ENCODE data around the gene LAMTOR4. TPM values are rescaled to one million over a fixed set of nuclear protein-coding genes. Genes with fewer than 3 reads are reported as not detected.

Gene LAMTOR4
- total RNA-seq, 1 experiment from 2014 or later: 224 TPM

DNA sequence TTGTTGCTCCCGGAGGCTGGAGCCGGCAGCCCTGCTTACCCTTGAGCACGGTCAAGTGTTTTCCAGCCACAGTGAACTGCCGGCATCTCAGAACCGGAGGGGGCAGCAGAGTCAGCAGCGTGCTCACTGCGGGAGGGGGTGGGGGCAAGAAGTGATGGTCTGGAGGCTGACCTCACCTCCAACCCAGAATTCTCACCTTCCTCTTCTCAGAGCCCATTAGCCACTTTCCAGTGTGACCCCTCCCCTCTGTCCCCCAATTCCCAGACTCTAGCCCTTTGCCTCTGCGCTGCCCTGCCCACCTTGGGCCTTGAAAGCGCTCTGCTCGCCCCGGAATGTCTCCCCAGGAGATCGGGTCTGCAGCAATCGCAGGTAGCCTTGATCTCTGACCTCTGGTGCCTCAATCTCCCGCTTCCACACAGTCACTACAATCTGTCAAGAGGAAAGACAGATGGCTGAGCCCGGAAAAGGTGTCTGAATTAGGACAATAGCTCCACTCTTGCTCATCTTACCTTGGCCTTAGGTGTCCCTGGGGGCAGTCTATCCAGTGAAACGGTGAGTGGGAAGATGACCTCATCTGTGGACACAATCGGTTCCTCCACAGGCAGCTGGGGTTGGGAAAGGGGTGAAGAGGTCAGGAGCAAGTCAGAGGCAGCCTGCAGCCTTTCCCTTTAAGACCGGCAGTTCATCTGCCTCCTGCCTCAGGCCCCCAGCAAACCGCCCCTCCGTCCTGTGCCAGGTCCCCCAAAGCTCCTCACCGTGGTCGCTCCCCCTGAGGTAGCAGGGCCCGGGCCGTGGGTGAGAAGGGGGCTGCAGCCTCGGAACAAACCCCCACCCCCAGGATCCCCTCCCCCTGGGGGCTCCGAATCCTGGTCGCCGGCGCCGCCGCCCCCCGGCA lies 8.9 kb downstream of the LAMTOR4 start:
- intact Hi-C loops (cut with micrococcal nuclease; ENCODE audit: unreplicated experiment) (no loop called here), in situ Hi-C loops (cut with HindIII; ENCODE audit: low pct_unique_long_range_greater_than_20kb, low sequenced_read_pairs) (no loop called here)
- Histone ChIP-seq H3K36me3 (ENCODE audit: control insufficient read depth, insufficient read depth, low read length) (peaks cover 6% of the 10 kb centered on the region), H3K4me1 (ENCODE audit: control insufficient read depth, insufficient read depth, low read length) (peaks cover 44% of the 10 kb centered on the region), H3K27ac (ENCODE audit: low read length) (peak overlapping the region; percentile 81), H3K27me3 (ENCODE audit: control insufficient read depth, insufficient read depth, low read length) (no peaks in the 10 kb centered on the region), H3K9me3 (ENCODE audit: control insufficient read depth, insufficient read depth, low read depth, low read length) (no peaks in the 10 kb centered on the region), H3K4me3 (ENCODE audit: low read depth in 2 of 2, low read length in 2 of 2) (peak overlapping the region; percentile 78 to 91)
- peak; percentile 54; the same call in 1 of the 2 replicates for TF ChIP-seq POLR2AphosphoS5 (IDR thresholded peaks at IDR 0.05; ENCODE audit: low read depth, low read length)
- TF ChIP-seq TCF7L2 (IDR thresholded peaks at IDR 0.05; ENCODE audit: low read depth, low read length): no peak
- DNase-seq (ENCODE audit: low read depth, low spot score): no peak
- POLR2A ChIA-PET: interaction anchor here (0.6 kb wide), 1 partner anchor 40 kb away, joined by 3 read pairs; no protein-coding TSS in a partner anchor
- ATAC-seq: peak; percentile 67
- CTCF ChIA-PET: no interaction called here
- BruUV-seq (replicated peaks): TSS peak; percentile 79

DNA sequence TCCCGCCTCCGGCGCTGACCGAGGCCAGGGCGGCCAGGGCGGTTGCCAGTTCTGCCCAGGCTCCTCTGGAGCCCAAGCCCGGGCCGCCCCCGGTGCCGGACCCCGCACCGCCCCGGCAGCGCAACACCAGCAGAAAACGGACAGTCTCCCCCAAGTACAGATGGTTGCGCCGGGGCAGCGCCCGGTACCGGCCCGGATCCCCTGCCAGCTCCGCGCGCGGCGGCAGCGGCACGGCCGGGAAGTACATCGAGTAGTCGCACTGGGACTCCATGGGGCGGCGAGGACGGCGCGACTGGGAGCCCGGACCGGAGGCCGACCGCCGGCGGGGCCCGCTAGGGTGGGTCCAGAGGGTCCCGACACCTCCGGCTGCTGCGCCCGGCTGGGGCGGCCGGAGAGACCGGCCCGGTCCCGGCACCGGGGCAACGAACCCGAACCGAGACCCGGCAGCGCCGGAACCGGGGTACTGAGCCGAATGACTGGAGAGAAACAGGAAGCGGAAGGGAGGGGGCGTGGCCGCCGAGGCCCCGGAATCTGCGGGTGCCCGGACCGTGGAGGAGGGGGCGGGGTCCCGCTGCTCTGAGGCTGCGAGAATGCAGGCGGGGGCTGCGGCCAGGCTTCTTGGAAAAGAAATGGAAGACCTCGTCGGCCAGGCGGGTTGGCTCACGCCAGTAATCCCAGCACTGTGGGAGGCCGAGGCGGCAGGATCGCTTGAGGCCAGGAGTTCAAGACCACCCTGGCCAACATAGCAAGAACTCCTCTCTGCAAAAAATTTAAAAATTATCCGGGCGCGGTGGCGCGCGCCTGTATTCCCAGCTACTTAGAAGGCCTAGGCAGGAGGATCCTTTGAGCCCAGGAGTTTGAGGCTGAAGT lies 9.7 kb downstream of the LAMTOR4 start, which contains the start of gene TRAPPC14:
Gene TRAPPC14 (minus strand): TSS at position 495 of the 870 bp plus-strand sequence. CDS start 224 bp downstream, at position 271.
- ATAC-seq: peak; percentile 83
- no peak for DNase-seq (ENCODE audit: low read depth, low spot score)
- peak within 1 kb of the TSS; percentile 81 for H3K27ac ChIP-seq (ENCODE audit: low read length)
- ChIA-PET CTCF (no interaction called here), POLR2A (interaction anchor here (0.7 kb wide), 1 partner anchor 81 kb away, joined by 6 read pairs; no protein-coding TSS in a partner anchor)
- H3K4me1 ChIP-seq (ENCODE audit: control insufficient read depth, insufficient read depth, low read length): peaks cover 38% of the 10 kb centered on the region
- no peak for TF ChIP-seq TCF7L2 (IDR thresholded peaks at IDR 0.05; ENCODE audit: low read depth, low read length)
- TF ChIP-seq, protein P1, sequence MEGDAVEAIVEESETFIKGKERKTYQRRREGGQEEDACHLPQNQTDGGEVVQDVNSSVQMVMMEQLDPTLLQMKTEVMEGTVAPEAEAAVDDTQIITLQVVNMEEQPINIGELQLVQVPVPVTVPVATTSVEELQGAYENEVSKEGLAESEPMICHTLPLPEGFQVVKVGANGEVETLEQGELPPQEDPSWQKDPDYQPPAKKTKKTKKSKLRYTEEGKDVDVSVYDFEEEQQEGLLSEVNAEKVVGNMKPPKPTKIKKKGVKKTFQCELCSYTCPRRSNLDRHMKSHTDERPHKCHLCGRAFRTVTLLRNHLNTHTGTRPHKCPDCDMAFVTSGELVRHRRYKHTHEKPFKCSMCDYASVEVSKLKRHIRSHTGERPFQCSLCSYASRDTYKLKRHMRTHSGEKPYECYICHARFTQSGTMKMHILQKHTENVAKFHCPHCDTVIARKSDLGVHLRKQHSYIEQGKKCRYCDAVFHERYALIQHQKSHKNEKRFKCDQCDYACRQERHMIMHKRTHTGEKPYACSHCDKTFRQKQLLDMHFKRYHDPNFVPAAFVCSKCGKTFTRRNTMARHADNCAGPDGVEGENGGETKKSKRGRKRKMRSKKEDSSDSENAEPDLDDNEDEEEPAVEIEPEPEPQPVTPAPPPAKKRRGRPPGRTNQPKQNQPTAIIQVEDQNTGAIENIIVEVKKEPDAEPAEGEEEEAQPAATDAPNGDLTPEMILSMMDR (IDR thresholded peaks at IDR 0.05): no peak
- peak; percentile 93 for TF ChIP-seq POLR2AphosphoS5 (IDR thresholded peaks at IDR 0.05; ENCODE audit: low read depth, low read length)
- TF ChIP-seq, protein P2, sequence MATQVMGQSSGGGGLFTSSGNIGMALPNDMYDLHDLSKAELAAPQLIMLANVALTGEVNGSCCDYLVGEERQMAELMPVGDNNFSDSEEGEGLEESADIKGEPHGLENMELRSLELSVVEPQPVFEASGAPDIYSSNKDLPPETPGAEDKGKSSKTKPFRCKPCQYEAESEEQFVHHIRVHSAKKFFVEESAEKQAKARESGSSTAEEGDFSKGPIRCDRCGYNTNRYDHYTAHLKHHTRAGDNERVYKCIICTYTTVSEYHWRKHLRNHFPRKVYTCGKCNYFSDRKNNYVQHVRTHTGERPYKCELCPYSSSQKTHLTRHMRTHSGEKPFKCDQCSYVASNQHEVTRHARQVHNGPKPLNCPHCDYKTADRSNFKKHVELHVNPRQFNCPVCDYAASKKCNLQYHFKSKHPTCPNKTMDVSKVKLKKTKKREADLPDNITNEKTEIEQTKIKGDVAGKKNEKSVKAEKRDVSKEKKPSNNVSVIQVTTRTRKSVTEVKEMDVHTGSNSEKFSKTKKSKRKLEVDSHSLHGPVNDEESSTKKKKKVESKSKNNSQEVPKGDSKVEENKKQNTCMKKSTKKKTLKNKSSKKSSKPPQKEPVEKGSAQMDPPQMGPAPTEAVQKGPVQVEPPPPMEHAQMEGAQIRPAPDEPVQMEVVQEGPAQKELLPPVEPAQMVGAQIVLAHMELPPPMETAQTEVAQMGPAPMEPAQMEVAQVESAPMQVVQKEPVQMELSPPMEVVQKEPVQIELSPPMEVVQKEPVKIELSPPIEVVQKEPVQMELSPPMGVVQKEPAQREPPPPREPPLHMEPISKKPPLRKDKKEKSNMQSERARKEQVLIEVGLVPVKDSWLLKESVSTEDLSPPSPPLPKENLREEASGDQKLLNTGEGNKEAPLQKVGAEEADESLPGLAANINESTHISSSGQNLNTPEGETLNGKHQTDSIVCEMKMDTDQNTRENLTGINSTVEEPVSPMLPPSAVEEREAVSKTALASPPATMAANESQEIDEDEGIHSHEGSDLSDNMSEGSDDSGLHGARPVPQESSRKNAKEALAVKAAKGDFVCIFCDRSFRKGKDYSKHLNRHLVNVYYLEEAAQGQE (IDR thresholded peaks at IDR 0.05; ENCODE audit: insufficient read depth in 1 of 2, low read depth in 2 of 2, low read length in 1 of 2): no peak
- TF ChIP-seq SIN3A (IDR thresholded peaks at IDR 0.05; ENCODE audit: borderline replicate concordance, insufficient read depth, low read depth, low read length): peak; percentile 84; the same call in 1 of the 2 replicates
- in situ Hi-C loops (cut with HindIII; ENCODE audit: low pct_unique_long_range_greater_than_20kb, low sequenced_read_pairs): no loop called here
- no TSS peak for BruUV-seq (replicated peaks)
- intact Hi-C loops (cut with micrococcal nuclease; ENCODE audit: unreplicated experiment): no loop called here
- H3K36me3 ChIP-seq (ENCODE audit: control insufficient read depth, insufficient read depth, low read length): peaks cover 6% of the 10 kb centered on the region
- H3K4me3 ChIP-seq (ENCODE audit: low read depth in 2 of 2, low read length in 2 of 2): peak within 1 kb of the TSS; percentile 78 to 91
- H3K9me3 ChIP-seq (ENCODE audit: control insufficient read depth, insufficient read depth, low read depth, low read length): no peaks in the 10 kb centered on the region
- H3K27me3 ChIP-seq (ENCODE audit: control insufficient read depth, insufficient read depth, low read length): no peaks in the 10 kb centered on the region
